KBM-7 (cell line): ENCODE results near the gene FGF10.

Experiments
- DNase-seq: peaks from one replicate; pipeline ENCODE4 v3.0.0-alpha.2; 2015
- in situ Hi-C: fragments of 300-500 bp; cut with MboI; formaldehyde crosslinking; loops from 2 replicates; pipeline ENCODE4 v1.14.3; 2020; ENCODE audit warnings: low sequenced_read_pairs, low pct_unique_long_range_greater_than_20kb, mixed read lengths

The FGF10 gene

GRCh38 chr5:44361342-44362001 lies 27.7 kb downstream of the FGF10 start:
- in situ Hi-C loops = no loop called here
- no peak for DNase-seq

- in situ Hi-C loops = no loop called here
- no peak for DNase-seq
Observed at GRCh38 chr5:44360919-44361318, 28.3 kb downstream of the FGF10 start.

GRCh38 chr5:44358421-44358820 lies 30.8 kb downstream of the FGF10 start:
- in situ Hi-C loops = no loop called here
- no peak for DNase-seq

GRCh38 chr5:44356231-44356630 lies 33.0 kb downstream of the FGF10 start:
- DNase-seq = no peak
- in situ Hi-C loops = no loop called here

GRCh38 chr5:44345871-44346270 lies 43.3 kb downstream of the FGF10 start:
- in situ Hi-C loops = no loop called here
- no peak for DNase-seq

GRCh38 chr5:44336708-44337107 lies 52.5 kb downstream of the FGF10 start:
- DNase-seq = peak; percentile 35
- in situ Hi-C loops = no loop called here

GRCh38 chr5:44334622-44335021 lies 54.6 kb downstream of the FGF10 start:
- DNase-seq = no peak
- in situ Hi-C loops = no loop called here

GRCh38 chr5:44332285-44332971 lies 56.8 kb downstream of the FGF10 start:
- DNase-seq = peak; percentile 38
- in situ Hi-C loops = no loop called here

GRCh38 chr5:44331471-44332050 lies 57.7 kb downstream of the FGF10 start:
- in situ Hi-C loops = no loop called here

GRCh38 chr5:44329716-44330115 lies 59.5 kb downstream of the FGF10 start:
- in situ Hi-C loops = no loop called here

More at GRCh38 chr5:44331471-44332050, 57.7 kb downstream of the FGF10 start:
- no peak for DNase-seq

GRCh38 chr5:44321144-44321725 lies 68.0 kb downstream of the FGF10 start:
- in situ Hi-C loops = no loop called here
- DNase-seq = no peak

More at GRCh38 chr5:44329716-44330115, 59.5 kb downstream of the FGF10 start:
- DNase-seq = no peak

GRCh38 chr5:44320188-44320587 lies 69.0 kb downstream of the FGF10 start:
- in situ Hi-C loops = no loop called here
- DNase-seq = no peak

- in situ Hi-C loops = no loop called here
- DNase-seq = no peak
Observed at GRCh38 chr5:44318883-44319282, 70.3 kb downstream of the FGF10 start.

GRCh38 chr5:44312374-44312773 lies 76.8 kb downstream of the FGF10 start:
- in situ Hi-C loops = no loop called here
- DNase-seq = no peak

GRCh38 chr5:44300551-44300950 lies 88.7 kb downstream of the FGF10 start:
- in situ Hi-C loops = no loop called here
- no peak for DNase-seq

GRCh38 chr5:44299394-44299793 lies 89.8 kb downstream of the FGF10 start:
- DNase-seq = no peak
- in situ Hi-C loops = no loop called here

- in situ Hi-C loops = no loop called here
- DNase-seq = no peak
Observed at GRCh38 chr5:44294516-44294915, 94.7 kb downstream of the FGF10 start.

- in situ Hi-C loops = no loop called here
- DNase-seq = no peak
Observed at GRCh38 chr5:44292736-44293135, 96.5 kb downstream of the FGF10 start.

- DNase-seq = no peak
- in situ Hi-C loops = no loop called here
Observed at GRCh38 chr5:44278469-44278868, 110.8 kb downstream of the FGF10 start.

- in situ Hi-C loops = no loop called here
- peak; percentile 28 for DNase-seq
Observed at GRCh38 chr5:44275908-44276307, 113.3 kb downstream of the FGF10 start.
